ENCODE measurements around the gene LAMP5.

LAMP5 gene

GRCh38 chr20:9532069-9532838 lies 17.9 kb downstream of the LAMP5 start:
- no peak for DNase-seq (ENCODE audit: extremely low read depth in 1 of 2, low read depth in 1 of 2)

GRCh38 chr20:9534025-9534424 lies 19.6 kb downstream of the LAMP5 start:
- no peak for DNase-seq (ENCODE audit: extremely low read depth in 1 of 2, low read depth in 1 of 2)

GRCh38 chr20:9535449-9535848 lies 21.1 kb downstream of the LAMP5 start:
- no peak for DNase-seq (ENCODE audit: extremely low read depth in 1 of 2, low read depth in 1 of 2)

GRCh38 chr20:9543214-9543613 lies 28.8 kb downstream of the LAMP5 start:
- no peak for DNase-seq (ENCODE audit: extremely low read depth in 1 of 2, low read depth in 1 of 2)

- DNase-seq (ENCODE audit: extremely low read depth in 1 of 2, low read depth in 1 of 2): no peak
These were observed 35.9 kb downstream of the LAMP5 start for GRCh38 chr20:9550283-9550682.

GRCh38 chr20:9550871-9551270 lies 36.5 kb downstream of the LAMP5 start:
- DNase-seq (ENCODE audit: extremely low read depth in 1 of 2, low read depth in 1 of 2): no peak

- no peak for DNase-seq (ENCODE audit: extremely low read depth in 1 of 2, low read depth in 1 of 2)
These were observed 37.6 kb downstream of the LAMP5 start for GRCh38 chr20:9551808-9552550.

- no peak for DNase-seq (ENCODE audit: extremely low read depth in 1 of 2, low read depth in 1 of 2)
These were observed 41.4 kb downstream of the LAMP5 start for GRCh38 chr20:9555781-9556180.

- no peak for DNase-seq (ENCODE audit: extremely low read depth in 1 of 2, low read depth in 1 of 2)
These were observed 43.0 kb downstream of the LAMP5 start for GRCh38 chr20:9557411-9557810.

- no peak for DNase-seq (ENCODE audit: extremely low read depth in 1 of 2, low read depth in 1 of 2)
These were observed 51.6 kb downstream of the LAMP5 start for GRCh38 chr20:9565910-9566550.

GRCh38 chr20:9566977-9567376 lies 52.6 kb downstream of the LAMP5 start:
- no peak for DNase-seq (ENCODE audit: extremely low read depth in 1 of 2, low read depth in 1 of 2)

- DNase-seq (ENCODE audit: extremely low read depth in 1 of 2, low read depth in 1 of 2): no peak
These were observed 56.2 kb downstream of the LAMP5 start for GRCh38 chr20:9570612-9571011.

- DNase-seq (ENCODE audit: extremely low read depth in 1 of 2, low read depth in 1 of 2): no peak
These were observed 57.4 kb downstream of the LAMP5 start for GRCh38 chr20:9571783-9572182.

- DNase-seq (ENCODE audit: extremely low read depth in 1 of 2, low read depth in 1 of 2): no peak
These were observed 58.3 kb downstream of the LAMP5 start for GRCh38 chr20:9572670-9573069.

GRCh38 chr20:9573335-9574151 lies 59.2 kb downstream of the LAMP5 start:
- no peak for DNase-seq (ENCODE audit: extremely low read depth in 1 of 2, low read depth in 1 of 2)

- DNase-seq (ENCODE audit: extremely low read depth in 1 of 2, low read depth in 1 of 2): no peak
These were observed 59.8 kb downstream of the LAMP5 start for GRCh38 chr20:9574181-9574580.

GRCh38 chr20:9574776-9575175 lies 60.4 kb downstream of the LAMP5 start:
- DNase-seq (ENCODE audit: extremely low read depth in 1 of 2, low read depth in 1 of 2): no peak

GRCh38 chr20:9575836-9576235 lies 61.4 kb downstream of the LAMP5 start:
- DNase-seq (ENCODE audit: extremely low read depth in 1 of 2, low read depth in 1 of 2): no peak

GRCh38 chr20:9576695-9577094 lies 62.3 kb downstream of the LAMP5 start:
- DNase-seq (ENCODE audit: extremely low read depth in 1 of 2, low read depth in 1 of 2): no peak

- DNase-seq (ENCODE audit: extremely low read depth in 1 of 2, low read depth in 1 of 2): no peak
These were observed 63.0 kb downstream of the LAMP5 start for GRCh38 chr20:9577397-9577796.

GRCh38 chr20:9578594-9578993 lies 64.2 kb downstream of the LAMP5 start:
- no peak for DNase-seq (ENCODE audit: extremely low read depth in 1 of 2, low read depth in 1 of 2)
